Measurements from ENCODE around the gene SPEF2.
"Not testable (repeated sequence)": the region's sequence is repeated elsewhere in the genome, so short reads cannot be mapped to it uniquely, and the experiment has no call there.

Gene SPEF2

DNA sequence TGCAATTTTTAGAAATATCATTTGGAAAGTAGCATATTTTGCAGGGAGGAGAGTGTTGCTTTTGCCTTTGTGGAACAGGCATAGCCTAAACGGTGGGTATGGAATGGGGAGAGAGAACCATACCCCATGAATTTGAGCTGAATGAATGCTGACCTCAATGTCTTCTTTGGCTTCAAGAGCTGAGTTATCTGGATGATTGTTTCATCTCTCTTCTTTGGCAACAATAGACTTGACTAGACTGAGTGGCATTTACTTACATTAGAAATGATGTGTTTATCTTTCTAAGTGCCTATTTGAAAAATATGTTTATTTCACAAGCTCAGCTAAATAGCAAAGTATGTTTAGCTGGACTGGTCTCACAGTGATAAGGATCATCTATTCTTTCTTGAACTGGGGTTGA lies 42.8 kb downstream of the SPEF2 start:
- DNase-seq: no peak

DNA sequence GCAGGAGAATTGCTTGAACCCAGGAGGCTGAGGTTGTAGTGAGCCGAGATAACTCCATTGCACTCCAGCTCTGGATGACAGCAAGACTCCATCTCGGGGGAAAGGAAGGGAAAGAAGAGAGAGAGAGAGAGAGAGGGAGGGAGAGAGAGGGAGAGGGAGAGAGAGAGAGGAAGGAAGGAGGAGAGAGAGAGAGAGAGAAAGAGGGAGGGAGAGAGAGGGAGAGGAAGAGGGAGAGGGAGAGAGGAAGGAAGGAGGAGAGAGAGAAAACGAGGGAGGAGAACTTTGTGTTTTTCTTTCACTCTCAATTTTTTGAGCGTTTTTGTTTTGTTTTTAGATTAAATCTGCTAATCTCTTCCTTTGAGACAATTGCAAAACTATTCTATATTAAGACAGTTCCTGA lies 46.9 kb downstream of the SPEF2 start:
- no peak for DNase-seq

DNA sequence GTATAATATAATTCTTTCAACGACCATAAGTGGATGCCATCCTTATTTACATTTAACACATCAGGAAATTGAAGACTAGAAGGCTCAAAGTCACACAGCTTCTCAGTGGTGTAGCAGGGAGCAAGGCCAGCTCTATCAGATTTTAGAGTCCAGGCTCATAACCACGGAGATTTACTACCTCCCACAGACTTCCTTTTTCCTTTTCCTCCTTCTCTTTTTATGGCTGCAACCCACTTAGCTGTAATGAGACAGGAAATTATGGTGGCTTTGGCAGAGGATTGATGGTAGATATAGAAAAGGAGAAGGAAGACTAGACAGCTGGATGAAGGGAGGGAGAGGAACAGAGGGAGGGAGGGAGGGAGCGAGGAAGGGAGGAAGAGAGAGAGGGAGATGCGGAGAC lies 47.4 kb downstream of the SPEF2 start:
- DNase-seq: no peak

GRCh38 chr5:35668319-35668718 lies 50.7 kb downstream of the SPEF2 start:
- DNase-seq: no peak

GRCh38 chr5:35668794-35669193 lies 51.1 kb downstream of the SPEF2 start:
- no peak for DNase-seq

DNA sequence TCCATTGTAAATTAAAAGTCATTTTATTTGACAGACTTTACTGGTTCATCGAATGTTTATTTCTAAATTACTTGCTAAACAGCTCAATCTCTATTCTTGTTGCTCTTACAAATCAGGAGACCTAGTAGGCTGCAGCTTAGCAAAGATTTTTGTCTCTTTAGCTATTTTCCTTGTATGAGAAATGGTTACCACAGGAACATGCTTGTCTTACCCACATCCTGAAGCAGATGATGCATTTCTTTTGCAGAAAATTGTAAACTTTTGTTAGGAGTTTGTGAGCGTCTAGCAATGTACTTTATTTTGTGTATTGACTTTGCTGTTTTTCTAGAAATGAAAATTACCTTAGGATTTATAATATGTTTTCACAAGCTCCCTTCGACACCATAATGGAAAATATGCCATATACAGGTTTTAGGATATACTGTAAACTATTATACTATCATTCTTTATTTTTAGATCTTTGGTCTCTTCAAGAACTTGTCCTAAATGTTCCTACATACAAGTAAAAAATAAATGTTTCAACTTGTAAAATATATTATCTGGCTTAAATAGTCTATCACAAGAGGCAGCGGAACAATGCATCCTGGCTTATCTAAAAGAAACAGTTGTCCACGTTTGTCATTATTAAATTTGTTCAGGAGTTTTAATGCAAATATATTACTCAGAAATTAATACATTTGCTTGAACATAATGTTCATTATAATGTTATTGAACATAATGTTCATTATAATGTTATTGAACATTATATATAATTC lies 54.1 kb downstream of the SPEF2 start:
- no peak for DNase-seq

GRCh38 chr5:35672296-35672655 lies 54.6 kb downstream of the SPEF2 start:
- not testable (repeated sequence) for DNase-seq

- peak; percentile 13 for DNase-seq
These were observed 55.3 kb downstream of the SPEF2 start for GRCh38 chr5:35672995-35673394.

DNA sequence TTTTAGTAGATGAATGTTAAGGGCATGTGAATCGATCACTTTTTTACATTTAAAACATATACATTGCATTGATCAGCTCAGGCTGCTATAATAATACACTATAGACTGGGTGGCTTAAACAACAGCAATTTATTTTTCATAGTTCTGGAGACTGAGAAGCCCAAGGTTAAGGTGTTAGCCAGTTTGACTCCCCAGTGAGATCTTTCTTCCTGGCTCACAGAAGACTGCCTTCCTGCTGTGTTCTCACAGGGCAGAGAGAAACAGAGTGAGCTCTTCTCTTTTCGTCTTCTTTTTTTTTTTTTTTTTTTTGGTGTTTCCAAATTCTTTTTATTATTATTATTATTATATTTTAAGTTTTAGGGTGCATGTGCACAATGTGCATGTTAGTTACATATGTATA lies 56.4 kb downstream of the SPEF2 start:
- no peak for DNase-seq

- DNase-seq: no peak
These were observed 57.7 kb downstream of the SPEF2 start for GRCh38 chr5:35675392-35675791.

- DNase-seq: no peak
These were observed 60.2 kb downstream of the SPEF2 start for GRCh38 chr5:35677878-35678277.

- no peak for DNase-seq
These were observed 61.0 kb downstream of the SPEF2 start for GRCh38 chr5:35678661-35679060.

DNA sequence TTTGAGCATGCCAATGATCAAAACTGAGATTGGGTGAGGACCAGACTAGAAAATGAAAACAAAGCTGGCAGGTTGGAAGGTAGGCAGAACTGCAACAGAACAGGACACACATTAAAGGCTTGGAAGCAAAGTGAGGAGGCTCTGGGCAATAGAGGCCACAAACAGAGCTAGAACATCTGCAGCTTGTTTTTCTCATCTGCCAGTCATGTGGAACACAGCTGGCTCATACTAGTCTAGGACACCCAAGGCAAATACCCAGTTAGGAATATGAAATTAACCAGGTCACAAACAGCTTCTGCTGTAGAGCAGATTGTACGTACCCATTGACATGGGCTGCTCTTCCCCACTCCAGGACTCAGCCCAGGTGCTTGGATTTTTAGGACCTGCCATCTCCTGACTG lies 61.7 kb downstream of the SPEF2 start:
- DNase-seq: no peak

- DNase-seq: no peak
These were observed 64.2 kb downstream of the SPEF2 start for GRCh38 chr5:35681911-35682310.

DNA sequence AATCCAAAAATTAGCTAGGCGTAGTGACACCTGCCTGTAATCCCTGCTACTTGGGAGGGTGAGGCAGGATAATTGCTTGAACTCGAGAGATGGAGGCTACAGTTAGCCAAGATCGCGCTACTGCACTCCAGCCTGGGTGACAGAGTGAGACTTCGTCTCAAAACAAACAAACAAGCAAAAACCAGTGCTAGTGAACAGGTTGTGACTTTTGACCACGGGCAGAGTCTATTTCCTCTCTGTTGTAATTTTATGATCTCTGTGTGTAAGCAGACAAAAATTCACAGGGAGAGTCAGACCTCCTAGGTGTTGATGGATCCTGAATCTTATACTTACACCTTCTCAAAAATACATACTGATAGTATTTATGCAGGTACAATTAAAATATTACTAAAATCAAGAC lies 65.8 kb downstream of the SPEF2 start:
- DNase-seq: no peak

- DNase-seq: no peak
These were observed 67.5 kb downstream of the SPEF2 start for GRCh38 chr5:35685161-35685560.

DNA sequence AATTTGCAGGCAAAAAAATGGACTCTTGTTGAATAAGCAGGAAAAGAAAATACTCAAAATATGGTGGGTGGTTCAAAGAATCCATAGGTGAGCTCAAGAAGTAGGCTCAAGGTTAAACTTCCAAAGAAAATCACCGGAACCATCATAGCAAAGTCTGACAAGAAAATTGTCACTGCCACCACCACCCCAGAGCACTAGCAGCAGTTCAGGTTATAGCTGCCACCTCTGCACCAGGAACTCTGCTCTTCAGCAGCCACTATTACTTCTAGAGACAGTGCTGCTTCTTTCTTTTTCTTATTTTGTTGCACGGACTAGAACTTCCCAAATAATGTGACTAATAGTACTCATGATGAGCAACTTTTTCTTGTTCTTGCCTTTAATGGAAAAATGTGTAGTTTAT lies 70.3 kb downstream of the SPEF2 start:
- no peak for DNase-seq

GRCh38 chr5:35694481-35694880 lies 76.8 kb downstream of the SPEF2 start:
- no peak for DNase-seq

DNA sequence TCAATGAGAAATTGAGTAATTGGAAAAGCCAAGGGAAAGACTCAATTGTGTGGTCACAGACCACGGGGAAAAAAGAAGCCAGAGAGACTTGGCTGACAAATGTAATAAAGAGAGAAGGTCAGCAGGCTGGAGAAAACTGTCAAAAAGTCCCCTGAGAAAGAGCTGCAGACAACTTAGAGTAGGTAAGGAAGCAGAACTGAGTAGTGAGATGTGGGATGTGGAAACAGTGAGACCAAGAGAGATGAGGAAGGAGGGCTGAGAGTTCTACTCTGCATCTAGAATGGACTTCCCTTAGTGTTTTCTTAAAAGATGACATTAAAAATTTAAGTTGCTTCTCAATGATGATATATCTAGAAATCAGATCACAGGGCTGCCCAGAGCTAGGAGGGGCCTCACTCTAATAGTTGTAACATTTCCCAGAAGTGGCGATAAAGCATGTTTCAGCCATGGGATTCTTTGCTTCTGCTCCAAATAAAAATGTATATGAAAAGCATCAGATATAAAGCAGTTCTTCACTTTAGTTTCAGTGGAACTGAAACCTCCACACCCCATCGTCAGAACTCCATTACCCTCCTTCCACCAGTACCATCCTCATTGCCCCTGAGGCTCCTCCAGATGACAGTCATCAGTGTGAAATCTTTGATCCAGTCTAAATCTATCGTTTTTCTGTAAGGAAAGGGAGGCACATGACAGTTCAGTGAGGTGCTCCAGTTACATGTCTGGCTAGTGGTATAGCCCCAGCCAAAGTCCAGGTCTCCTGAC lies 80.6 kb downstream of the SPEF2 start:
- no peak for DNase-seq

GRCh38 chr5:35707659-35708058 lies 90.0 kb downstream of the SPEF2 start:
- no peak for DNase-seq

- no peak for DNase-seq
These were observed 92.0 kb downstream of the SPEF2 start for GRCh38 chr5:35709688-35710087.

DNA sequence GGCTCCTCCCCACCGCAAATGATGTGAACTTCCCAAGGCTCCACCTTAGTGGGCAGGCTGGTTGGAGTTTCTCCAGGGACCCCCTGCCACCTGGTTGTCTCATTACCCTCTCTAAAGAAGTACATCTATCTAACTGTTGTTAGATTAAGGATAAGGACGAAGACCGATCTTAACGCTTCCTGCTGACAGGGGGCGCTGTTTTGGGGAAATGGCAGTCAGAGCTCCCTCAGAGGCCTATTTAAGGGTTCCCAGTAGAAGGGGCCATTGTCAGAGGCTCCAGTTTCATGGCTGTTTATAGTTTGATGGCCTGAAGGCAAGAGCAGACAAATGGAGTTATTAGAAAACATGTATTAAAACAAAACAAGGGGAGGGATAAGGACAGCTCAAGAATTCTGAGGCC lies 100.1 kb downstream of the SPEF2 start:
- DNase-seq: no peak

GRCh38 chr5:35735718-35736117 lies 118.1 kb downstream of the SPEF2 start:
- DNase-seq: no peak

- no peak for DNase-seq
These were observed 118.6 kb downstream of the SPEF2 start for GRCh38 chr5:35736280-35736679.

All from fibroblast of skin of right biceps (primary cell).